Fibroblast of mammary gland (primary cell): Measurements from ENCODE around the gene PLA2G1B.
A peak's percentile ranks its signal among the peaks of the same experiment; 100 is the strongest.

Experiments
- DNase-seq: peaks from one replicate; pipeline ENCODE4 v3.0.0-alpha.2; 2010; ENCODE audit warnings: low read depth
- H3K4me3 ChIP-seq: 2 replicates; pipeline ENCODE4 v1.5.1; 2011; ENCODE audit warnings: low read depth, mild to moderate bottlenecking, low read length, moderate library complexity; ENCODE audit not compliant: control insufficient read depth
- TF ChIP-seq, protein P1 (sequence below): conservative IDR thresholded peaks from 2 replicates; pipeline ENCODE4 v1.5.1; 2011; ENCODE audit warnings: low read depth, low read length, inconsistent platforms; ENCODE audit not compliant: control insufficient read depth, insufficient read depth

Gene PLA2G1B

DNA sequence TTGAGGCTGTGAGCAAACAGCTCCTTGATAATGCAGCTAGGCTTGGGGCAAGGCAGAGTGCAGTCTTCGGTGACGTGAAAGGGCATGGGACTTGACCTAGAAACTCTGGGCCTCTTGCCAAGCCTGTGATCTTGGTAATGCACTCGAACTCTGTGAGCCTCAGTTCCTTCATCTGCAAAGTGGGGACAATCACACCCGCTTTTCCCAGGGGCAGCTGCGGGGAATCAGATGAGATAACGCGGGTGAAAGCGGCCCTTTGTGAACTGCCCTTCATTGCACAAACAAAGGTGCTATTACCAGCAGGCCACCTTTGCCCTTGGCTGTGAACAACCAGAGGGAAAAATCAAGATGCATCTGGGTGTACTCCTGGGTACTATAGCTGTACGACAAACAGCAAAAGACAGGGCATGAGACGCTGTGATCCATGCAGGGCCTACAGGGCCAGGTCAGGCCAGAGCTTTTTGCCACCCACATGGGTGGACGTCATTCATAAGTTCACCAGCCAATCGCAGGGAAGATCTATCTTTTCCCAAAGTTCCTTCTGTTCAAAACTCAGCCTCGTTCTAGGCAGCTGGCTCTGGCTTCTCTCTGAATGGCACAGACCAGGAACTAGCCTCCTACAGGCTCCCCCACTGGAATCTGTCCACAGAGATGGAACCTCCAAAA is 38.2 kb upstream of the PLA2G1B start:
- TF ChIP-seq, protein P1, sequence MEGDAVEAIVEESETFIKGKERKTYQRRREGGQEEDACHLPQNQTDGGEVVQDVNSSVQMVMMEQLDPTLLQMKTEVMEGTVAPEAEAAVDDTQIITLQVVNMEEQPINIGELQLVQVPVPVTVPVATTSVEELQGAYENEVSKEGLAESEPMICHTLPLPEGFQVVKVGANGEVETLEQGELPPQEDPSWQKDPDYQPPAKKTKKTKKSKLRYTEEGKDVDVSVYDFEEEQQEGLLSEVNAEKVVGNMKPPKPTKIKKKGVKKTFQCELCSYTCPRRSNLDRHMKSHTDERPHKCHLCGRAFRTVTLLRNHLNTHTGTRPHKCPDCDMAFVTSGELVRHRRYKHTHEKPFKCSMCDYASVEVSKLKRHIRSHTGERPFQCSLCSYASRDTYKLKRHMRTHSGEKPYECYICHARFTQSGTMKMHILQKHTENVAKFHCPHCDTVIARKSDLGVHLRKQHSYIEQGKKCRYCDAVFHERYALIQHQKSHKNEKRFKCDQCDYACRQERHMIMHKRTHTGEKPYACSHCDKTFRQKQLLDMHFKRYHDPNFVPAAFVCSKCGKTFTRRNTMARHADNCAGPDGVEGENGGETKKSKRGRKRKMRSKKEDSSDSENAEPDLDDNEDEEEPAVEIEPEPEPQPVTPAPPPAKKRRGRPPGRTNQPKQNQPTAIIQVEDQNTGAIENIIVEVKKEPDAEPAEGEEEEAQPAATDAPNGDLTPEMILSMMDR, result no peak
- no peak for DNase-seq
- H3K4me3 ChIP-seq, result no peak overlapping the region

DNA sequence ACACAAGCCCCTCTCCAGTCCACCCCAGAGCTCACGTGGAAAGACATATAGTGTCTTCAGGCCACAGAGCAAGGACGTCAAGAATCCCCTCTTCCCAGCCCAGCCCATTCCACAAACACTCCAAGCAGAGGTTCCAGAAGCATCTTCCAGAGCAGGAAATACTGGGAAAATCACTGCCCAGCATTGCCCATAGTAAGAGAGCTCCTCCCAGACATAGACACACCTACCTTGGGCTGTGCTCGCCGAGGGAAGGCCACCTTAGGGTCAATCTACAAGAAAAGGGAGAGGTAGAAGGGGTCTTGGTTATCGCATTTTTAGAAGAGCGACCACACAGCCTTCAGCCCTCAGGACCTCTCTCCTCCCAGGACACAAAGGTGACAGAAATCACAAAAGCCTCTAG is 36.9 kb upstream of the PLA2G1B start:
- TF ChIP-seq, protein P1, result no peak
- DNase-seq, result no peak
- no peak overlapping the region for H3K4me3 ChIP-seq

DNA sequence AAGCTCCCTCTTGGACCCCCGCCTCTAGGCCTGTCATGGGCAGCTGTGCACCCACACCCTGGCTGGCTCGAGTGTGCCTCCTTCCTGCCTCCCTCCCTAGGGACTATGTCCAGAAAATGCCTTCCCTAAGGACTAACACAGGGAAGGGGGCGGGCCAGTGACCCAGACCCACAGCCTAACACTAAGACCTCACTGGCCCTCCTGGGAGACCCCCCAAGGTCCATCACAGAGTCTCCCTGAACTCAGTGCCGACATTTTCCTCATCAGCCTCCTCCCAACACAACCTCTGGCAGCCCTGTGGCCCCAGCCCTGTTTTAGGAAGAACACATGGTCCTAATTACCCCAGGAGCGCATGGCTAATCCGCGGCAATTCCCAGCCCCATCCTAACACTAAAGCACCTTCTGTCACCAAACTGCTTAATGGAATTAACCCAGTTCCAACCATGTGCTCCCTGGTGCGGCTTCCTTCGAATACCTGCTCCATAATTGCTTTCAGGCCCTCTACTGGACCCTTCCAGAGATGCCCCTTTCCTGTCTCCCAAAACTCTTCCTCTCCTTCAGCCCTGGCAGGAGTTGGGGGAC is 35.8 kb upstream of the PLA2G1B start:
- H3K4me3 ChIP-seq, result no peak overlapping the region
- TF ChIP-seq, protein P1, result no peak
- DNase-seq, result no peak

DNA sequence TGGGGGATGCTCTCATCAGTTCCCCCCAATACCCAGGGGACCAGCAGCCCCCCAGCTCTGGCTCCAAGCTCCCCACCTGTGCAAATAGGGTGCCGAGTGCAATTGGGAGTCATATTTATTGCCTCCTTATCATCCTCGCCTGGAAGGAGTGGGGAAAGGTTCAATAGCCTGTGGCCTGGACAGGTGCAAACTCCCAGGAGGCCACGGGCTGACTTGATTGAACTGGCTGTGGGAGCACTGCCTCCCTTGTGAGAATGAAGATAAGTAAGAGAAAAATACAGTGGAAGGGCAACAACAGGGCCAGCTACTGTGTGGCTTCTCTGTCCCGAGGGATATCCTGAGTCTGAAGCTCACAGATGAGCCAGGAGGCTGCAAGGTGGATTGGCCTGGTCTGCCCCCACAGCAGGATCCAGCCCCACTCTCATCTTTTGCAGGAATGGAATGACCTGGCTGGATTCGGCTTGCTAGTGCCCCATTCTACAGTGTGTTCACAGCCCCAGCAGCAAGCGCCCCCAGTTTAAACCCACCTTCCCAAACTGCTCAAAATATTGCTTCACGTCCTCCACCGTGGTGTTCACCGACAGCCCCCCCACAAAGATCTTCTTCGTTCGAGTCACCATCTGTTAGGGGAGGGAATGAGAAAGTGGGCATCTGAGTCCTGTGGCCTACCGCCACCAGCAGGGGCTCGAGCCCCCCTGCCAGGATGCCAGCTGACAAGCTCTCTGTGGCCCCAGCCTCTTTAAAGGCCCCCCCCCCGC is 35.1 kb upstream of the PLA2G1B start:
- H3K4me3 ChIP-seq, result no peak overlapping the region
- no peak for DNase-seq
- TF ChIP-seq, protein P1, result no peak

DNA sequence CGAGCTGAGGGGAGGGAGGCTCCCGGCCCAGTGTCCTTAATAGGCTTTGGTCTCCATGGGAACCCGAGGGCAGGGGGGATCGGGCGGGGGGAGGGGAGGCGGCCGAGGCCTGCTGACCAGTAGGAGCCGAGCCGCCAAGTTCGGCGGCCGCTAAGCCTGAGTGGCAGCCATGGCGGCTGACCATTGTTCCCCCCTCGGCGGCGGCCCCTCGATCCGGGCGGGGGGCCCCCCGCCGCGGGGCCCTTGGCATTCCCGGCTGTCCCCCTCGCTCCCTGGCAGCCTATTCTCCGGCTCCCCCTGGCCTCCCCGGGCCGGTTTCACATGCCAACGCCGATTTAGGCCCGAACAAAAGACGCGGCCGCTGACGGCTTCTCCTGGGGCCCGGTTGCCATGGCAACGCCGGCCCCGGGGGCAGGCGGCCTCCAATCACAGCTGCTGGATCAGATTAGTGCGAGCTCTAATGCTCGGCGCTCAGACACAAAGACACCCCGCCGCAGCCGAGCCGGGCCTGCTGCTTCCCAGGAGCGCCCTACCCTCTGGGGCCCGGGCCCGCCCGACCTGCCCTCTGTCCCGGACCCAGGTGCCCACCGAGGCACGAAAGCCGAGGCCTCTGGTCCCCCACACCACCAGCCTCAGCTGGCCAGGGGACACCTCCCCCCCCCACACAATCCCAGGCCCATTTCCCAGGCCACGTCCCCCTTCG is 34.1 kb upstream of the PLA2G1B start:
- TF ChIP-seq, protein P1, result no peak
- peak overlapping the region; percentile 12 for H3K4me3 ChIP-seq
- DNase-seq, result peak; percentile 67

DNA sequence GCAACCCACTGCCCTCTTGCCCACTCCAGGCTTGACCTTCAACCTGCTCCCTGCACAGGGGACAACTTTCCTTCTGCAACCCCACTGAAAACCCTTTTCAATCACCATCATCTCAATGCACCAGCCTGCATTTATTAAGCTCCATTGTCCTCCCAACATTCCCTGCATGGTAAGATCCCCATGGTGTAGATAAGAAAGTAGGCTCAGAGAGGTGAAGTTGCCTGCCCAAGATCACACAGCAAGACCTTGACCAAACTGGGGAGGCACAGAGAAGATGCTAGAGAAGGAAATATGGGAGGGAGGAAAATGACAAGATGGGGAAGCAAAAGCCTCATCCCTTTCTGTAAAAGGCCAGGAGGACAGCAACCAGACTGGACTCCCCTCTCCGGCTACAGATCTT is 31.5 kb upstream of the PLA2G1B start:
- no peak for DNase-seq
- no peak overlapping the region for H3K4me3 ChIP-seq
- TF ChIP-seq, protein P1, result no peak
